HepG2 (cell line): ENCODE results near the gene AGPAT2. TPM values are rescaled to one million over a fixed set of nuclear protein-coding genes. Genes with fewer than 3 reads are reported as not detected.
A peak's percentile ranks its signal among the peaks of the same experiment; 100 is the strongest.

Experiments used
- ARID4A ChIP-seq: sonication (generic); formaldehyde crosslinking; IDR thresholded peaks from 2 replicates; pipeline ENCODE4 v1.5.0; 2020; ENCODE audit warnings: mild to moderate bottlenecking, missing genetic modification reagents, borderline replicate concordance
- CBX1 ChIP-seq: IDR thresholded peaks from one replicate; pipeline ENCODE4 v1.6.1; 2016; ENCODE audit warnings: antibody characterized with exemption, low read depth
- CBX2 ChIP-seq, 2 experiments: fragments of 200-600 bp in 1 of 2; sonication (generic); formaldehyde crosslinking in 1 of 2; IDR thresholded peaks; 2 replicates each; pipeline versions ENCODE4 v1.7.0 to v1.8.1; 2018 to 2022; ENCODE audit warnings: low read depth in 2 of 2, low read length in 1 of 2, mild to moderate bottlenecking in 1 of 2, missing genetic modification reagents in 1 of 2
- CEBPG ChIP-seq: IDR thresholded peaks from 2 replicates; pipeline ENCODE4 v1.6.1; 2016
- FOSL2 ChIP-seq: sonication (generic); formaldehyde crosslinking; IDR thresholded peaks from 2 replicates; pipeline ENCODE4 v1.4.0; 2020; ENCODE audit warnings: missing genetic modification reagents
- GFI1 ChIP-seq: sonication (generic); formaldehyde crosslinking; IDR thresholded peaks from 2 replicates; pipeline ENCODE4 v1.5.0; 2020; ENCODE audit warnings: missing genetic modification reagents, mild to moderate bottlenecking, borderline replicate concordance
- KDM6A ChIP-seq: IDR thresholded peaks from 2 replicates; pipeline ENCODE4 v1.6.1; 2016; ENCODE audit warnings: low read depth
- MEF2D ChIP-seq: sonication (generic); formaldehyde crosslinking; IDR thresholded peaks from 2 replicates; pipeline ENCODE4 v1.5.1; 2020; ENCODE audit warnings: mild to moderate bottlenecking, missing genetic modification reagents
- NBN ChIP-seq: fragments of 450-650 bp; conservative IDR thresholded peaks from 2 replicates; pipeline ENCODE4 v1.6.1; 2017
- STAG1 ChIP-seq: sonication (generic); formaldehyde crosslinking; IDR thresholded peaks from 2 replicates; pipeline ENCODE4 v1.4.0; 2020; ENCODE audit warnings: missing genetic modification reagents
- ZFP91 ChIP-seq: sonication (generic); formaldehyde crosslinking; IDR thresholded peaks from 2 replicates; pipeline ENCODE4 v1.9.0; 2022; ENCODE audit warnings: missing genetic modification reagents, mild to moderate bottlenecking, borderline replicate concordance
- ZGPAT ChIP-seq: IDR thresholded peaks from 2 replicates; pipeline ENCODE4 v1.6.1; 2016; ENCODE audit warnings: mild to moderate bottlenecking
- ZMYM4 ChIP-seq: sonication (generic); formaldehyde crosslinking; IDR thresholded peaks from 2 replicates; pipeline ENCODE4 v1.8.1; 2023; ENCODE audit warnings: mild to moderate bottlenecking, missing genetic modification reagents
- ZNF276 ChIP-seq: sonication (generic); formaldehyde crosslinking; IDR thresholded peaks from 2 replicates; pipeline ENCODE4 v1.4.0; 2020; ENCODE audit warnings: mild to moderate bottlenecking, low read depth, missing genetic modification reagents
- ZNF280B ChIP-seq: sonication (generic); formaldehyde crosslinking; IDR thresholded peaks from 2 replicates; pipeline ENCODE4 v1.5.0; 2020; ENCODE audit warnings: missing genetic modification reagents, mild to moderate bottlenecking, borderline replicate concordance
- ZNF546 ChIP-seq: sonication (generic); formaldehyde crosslinking; conservative IDR thresholded peaks from 2 replicates; pipeline ENCODE4 v1.8.1; 2023; ENCODE audit warnings: mild to moderate bottlenecking, missing genetic modification reagents
- ZNF614 ChIP-seq: IDR thresholded peaks from 2 replicates; pipeline ENCODE4 v1.6.1; 2018; ENCODE audit warnings: missing biosample characterization, missing genetic modification reagents, inconsistent platforms, borderline replicate concordance
- polyA plus RNA-seq, 8 experiments: library from polyadenylated mRNA; depleted of rRNA in 3 of 8; stranded (reverse) in 7 of 8; unstranded in 1 of 8; fragments of >200 nt; fragmentation: Illumina TruSeq in 4 of 8; extraction: Trizol in 4 of 8; gene quantifications; 2 replicates each; pipeline versions ENCODE4 v1.2.1 to v1.2.3, GENCODE V29; 2011 to 2016; ENCODE audit warnings: low read depth in 4 of 8, missing spikeins in 1 of 8, mixed read lengths in 1 of 8; ENCODE audit not compliant: insufficient read depth in 1 of 8
- total RNA-seq, 5 experiments: library from RNA; depleted of rRNA; stranded (reverse); fragments of >200 nt; fragmentation: Illumina TruSeq; extraction: Trizol; gene quantifications; 2 replicates each; pipeline ENCODE4 v1.2.3, GENCODE V29; 2016; ENCODE audit warnings: low read depth in 1 of 5

The AGPAT2 gene
- total and polyA plus RNA-seq, 2 of the 13 experiments (the other 11 are each of a cell fraction or from before 2014, with no cell fraction given) = 3.9 to 25.8 TPM

- TF ChIP-seq ZNF614 = 0 out of 2 replicates have a peak, but pooled peaks have one; percentile 37
- TF ChIP-seq MEF2D (CRISPR knock-in tag) = peak; percentile 100
- 0 out of 2 replicates have a peak, but pooled peaks have one; percentile 19 for TF ChIP-seq ZMYM4 (CRISPR knock-in tag)
- no peak for TF ChIP-seq ZNF546
- TF ChIP-seq ARID4A (CRISPR knock-in tag) = peak; percentile 30; the same call in 1 of the 2 replicates
- no peak for TF ChIP-seq NBN
- TF ChIP-seq CEBPG (CRISPR knock-in tag) = peak; percentile 28; the same call in 1 of the 2 replicates
- TF ChIP-seq ZNF276 = no peak
- 0 out of 2 replicates have a peak, but pooled peaks have one; percentile 32 for TF ChIP-seq ZFP91 (CRISPR knock-in tag)
- TF ChIP-seq ZGPAT (CRISPR knock-in tag) = peak; percentile 64; the same call in 1 of the 2 replicates
- no peak for TF ChIP-seq CBX2 (IDR thresholded peaks at IDR 0.05; ENCODE audit: low read depth, low read length)
- TF ChIP-seq CBX2 (CRISPR knock-in tag; IDR thresholded peaks at IDR 0.05; ENCODE audit: low read depth) = no peak
- TF ChIP-seq FOSL2 (CRISPR knock-in tag) = peak; percentile 75
- TF ChIP-seq GFI1 (CRISPR knock-in tag) = peak; percentile 100
- TF ChIP-seq KDM6A (CRISPR knock-in tag) = peak; percentile 69; the same call in 1 of the 2 replicates
- peak; percentile 36 for TF ChIP-seq STAG1 (CRISPR knock-in tag)
- no peak for TF ChIP-seq CBX1
- TF ChIP-seq ZNF280B = no peak
Measured at GRCh38 chr9:136626740-136627642, 60.3 kb downstream of the AGPAT2 start (continued).
